KG1 (cell line): ENCODE data around the gene CNOT6.
"Not testable (repeated sequence)": the region's sequence is repeated elsewhere in the genome, so short reads cannot be mapped to it uniquely, and the experiment has no call there.

Experiments used
- DNase-seq: peaks from one replicate; lab custom pipeline; 2025; lab: John Stamatoyannopoulos, UW

CNOT6 gene

DNA sequence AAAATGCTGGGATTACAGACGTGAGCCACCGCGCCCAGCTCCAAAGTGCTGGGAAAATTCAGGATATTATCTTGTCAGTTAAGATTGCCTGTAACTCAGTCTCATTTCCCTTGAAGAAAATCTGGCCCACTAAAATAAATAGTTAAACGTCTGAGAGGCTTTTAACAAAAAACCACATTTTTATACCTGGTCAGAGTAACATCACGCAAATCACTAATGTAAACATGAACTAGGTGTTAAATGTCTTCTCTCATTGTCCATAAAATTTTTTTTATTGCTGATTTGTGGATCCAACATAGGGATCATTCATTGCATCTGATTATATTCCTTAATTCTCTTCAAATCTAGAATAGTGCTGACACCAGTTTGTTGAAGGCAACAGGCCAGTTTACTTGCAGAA lies 22.3 kb downstream of the CNOT6 start:
- DNase-seq = no peak

DNA sequence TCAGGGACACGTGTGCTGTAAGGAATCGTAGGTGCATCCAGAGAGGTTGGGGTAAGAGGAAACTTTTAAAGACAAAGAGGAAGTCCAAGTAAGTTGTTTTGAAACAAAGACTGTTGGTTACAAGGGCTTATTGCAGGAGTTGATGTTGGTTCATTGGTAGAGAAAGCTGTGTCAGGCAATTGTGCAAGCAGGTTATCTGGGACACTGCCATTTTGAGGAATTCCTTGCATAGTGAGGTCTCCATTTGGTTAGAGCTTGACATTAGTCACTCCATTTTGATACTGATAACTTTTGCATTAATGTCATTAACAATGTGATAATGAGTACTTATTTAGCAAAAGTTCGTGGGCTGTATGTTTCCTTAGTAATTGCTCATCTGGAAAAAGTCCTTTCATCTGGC lies 24.9 kb downstream of the CNOT6 start:
- no peak for DNase-seq

DNA sequence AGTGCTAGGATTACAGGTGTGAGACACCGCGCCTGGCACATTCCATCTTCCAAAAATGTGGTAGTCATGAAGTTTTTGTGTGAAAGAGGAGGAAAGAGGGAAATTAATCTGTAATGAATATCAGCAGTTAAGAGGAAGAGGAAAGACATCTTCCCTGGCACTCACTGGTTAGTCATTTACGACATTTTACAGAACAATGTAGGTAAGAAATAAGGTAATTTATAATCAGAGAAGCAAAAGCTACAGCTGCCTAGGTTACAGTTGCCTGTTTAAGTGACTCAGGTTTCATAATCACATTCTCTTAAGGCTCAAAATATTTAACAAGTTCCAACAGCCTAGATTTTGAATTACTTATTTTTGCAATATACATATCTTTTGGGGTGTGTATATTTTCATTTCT lies 26.9 kb downstream of the CNOT6 start:
- no peak for DNase-seq

DNA sequence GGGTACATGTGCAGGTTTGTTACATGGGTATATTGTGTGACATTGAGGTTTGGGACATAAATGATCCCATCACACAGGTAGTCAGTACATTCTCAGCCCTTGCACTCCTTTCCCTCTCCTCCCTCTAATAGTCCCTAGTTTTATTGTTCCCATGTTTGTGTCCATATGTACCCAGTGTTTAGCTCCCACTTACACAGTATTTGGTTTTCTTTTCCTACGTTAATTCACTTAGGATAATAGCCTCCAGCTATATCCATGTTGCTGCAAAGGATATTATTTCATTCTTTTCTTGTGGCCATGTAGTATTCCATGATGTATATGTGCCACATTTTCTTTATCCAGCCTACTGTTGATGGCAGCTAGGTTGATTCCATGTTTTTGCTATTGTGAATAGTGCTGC lies 27.4 kb downstream of the CNOT6 start:
- no peak for DNase-seq

DNA sequence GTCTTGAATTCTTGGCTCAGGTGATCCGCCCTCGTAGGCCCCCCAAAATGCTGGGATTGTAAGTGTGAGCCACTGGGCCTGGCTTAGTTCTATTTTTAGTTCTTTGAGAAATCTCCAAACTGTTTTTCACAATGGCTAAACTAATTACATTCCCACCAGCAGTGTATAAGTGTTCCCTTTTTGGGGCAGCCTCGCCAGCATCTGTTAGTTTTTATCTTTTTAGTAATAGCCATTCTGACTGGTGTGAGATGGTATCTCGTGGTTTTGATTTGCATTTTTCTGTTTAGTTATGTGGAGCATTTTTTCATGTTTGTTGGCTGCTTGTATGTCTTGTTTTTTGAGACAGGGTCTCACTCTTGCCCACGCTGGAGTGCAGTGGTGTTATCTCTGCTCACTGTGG lies 28.2 kb downstream of the CNOT6 start:
- no peak for DNase-seq

DNA sequence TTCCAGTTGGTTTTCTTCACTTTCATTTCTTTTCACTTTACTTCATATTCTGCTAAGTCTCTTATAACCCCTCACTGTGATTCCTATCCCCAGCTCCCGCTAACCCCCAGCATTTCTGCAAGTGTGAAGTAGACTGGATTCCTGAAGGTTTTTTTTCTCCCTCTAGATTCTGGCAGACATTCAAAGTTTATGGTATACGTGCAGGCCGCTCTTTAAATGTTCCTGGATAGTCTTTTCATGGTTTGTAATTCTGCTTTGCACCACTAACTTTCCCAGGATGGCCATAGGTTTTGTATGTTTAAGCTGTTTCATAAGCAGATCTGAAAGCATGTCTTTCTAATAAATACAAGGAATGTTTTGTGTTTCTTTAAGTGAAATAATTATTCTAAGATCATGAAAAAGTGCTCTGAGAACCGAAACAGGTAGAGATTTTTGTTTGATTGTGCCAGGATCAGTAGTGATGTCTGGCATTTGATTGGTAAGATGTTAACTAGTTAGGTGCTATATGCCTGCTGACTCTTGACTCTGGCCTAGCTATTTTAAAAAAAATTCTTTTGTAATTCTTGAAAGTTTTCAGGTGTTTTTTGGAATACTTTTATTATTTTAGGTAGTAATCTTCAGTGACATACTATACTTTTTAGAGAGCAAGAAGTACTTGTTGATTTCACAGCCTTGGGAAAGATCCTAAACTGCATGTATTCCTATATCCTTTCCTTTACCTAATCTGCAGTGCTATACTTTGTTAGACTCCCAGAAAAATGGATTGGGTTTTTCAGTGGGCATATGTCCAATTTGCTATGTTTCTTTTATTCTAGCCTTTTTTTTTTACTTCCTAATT lies 29.7 kb downstream of the CNOT6 start:
- DNase-seq = no peak

DNA sequence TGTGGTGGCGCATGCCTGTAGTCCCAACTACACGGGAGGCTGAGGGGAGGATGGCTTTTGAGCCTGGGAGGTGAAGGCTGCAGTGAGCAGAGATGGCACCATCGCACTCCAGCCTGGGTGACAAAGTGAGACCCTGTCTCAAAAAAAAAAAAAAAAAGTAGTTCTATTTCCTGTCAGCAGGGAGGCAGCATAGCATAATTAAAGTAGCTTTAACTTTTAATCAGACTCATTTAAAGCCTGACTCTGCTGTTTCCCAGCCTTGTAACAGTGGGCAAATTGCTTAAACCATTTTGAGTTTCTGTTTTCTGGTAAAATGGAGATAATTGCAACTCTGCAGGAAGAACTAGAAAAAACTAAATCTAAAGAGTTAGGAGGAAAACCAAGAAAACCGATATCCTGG lies 31.2 kb downstream of the CNOT6 start:
- DNase-seq = no peak

DNA sequence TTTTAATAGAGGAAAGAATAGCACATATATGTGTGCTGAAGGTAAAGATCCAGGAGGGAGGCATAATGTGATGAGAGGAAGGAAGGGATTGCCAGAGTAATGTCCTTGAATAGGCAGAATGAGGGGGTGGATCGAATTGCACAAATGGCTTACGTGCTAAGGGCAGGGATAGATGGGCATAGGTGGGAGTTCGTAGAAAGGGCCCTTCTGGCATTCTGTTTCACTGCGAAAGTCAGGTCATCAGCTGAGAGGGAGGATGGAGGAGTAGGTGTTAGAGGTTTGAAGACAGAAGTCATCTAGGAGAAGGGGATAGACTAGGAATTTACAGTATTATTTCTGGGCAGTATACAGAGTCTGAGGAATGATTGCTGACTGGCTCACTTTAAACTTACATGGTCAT lies 32.1 kb downstream of the CNOT6 start:
- no peak for DNase-seq

DNA sequence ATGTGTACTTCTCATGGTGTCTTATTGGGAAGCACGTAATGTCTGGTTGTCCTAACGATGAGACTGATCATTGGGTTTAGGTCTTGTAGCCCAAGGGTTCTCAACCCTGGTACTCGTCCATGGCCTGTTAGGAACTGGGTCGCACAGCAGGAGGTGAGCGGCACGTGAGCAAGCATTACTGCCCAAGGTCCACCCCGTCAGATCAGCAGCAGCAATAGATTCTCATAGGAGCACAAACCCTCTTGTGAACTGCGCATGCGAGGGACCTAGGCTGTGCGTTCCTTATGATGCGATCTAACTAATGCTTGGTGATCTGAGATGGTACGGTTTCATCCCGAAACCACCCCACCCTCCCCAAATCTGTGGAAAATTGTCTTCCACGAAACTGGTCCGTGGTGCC lies 33.5 kb downstream of the CNOT6 start:
- no peak for DNase-seq

DNA sequence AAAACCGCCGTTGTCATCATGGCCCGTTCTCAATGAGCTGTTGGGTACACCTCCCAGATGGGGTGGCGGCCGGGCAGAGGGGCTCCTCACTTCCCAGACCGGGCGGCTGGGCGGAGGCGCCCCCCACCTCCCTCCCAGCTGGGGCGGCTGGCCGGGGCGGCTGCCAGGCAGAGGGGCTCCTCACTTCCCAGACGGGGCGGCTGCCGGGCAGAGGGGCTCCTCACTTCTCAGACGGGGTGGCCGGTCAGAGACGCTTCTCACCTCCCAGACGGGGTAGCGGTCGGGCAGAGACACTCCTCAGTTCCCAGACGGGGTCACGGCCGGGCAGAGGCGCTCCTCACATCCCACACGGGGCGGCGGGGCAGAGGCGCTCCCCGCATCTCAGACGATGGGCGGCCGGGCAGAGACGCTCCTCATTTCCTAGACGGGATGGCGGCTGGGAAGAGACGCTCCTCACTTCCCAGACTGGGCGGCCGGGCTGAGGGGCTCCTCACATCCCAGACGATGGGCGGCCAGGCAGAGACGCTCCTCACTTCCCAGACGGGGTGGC lies 36.9 kb downstream of the CNOT6 start:
- DNase-seq = not testable (repeated sequence)

DNA sequence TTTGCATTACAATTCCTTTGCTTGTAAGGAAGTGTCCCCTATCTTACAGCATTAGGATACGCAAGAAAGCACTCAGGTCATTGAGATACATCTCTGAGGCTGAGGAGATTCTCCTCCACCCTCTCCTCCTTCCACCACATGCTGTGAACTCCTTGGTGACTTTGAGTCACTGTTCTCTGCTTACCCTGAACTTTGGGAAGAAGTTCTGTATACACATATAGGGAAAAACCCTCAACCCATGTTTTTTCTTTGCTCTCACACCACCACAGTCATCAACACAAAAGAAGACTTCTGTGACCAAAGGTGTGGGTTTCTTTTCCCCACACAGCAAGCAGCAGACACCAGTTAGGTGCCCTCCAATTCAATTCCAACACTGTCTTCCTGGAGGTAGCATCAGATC lies 38.1 kb downstream of the CNOT6 start:
- no peak for DNase-seq

DNA sequence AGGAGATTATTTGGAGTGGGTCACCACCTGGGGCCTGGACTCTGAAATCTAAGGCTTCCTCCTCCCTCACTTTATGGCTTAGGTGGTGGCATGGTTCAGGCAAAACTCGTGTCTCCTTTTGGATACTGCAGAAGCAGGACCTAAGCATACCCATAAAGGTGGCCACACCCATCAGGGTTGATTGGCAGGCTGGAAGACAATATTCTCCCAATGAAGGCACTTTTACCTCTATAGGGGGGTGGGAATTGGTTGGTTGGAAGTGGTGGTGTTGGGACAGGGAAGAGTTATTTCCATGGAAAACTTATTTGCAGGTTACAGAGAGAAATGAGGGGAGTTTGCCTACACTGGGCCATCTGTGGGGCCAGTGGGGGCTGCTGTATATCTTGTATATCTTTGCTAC lies 39.7 kb downstream of the CNOT6 start:
- DNase-seq = no peak

DNA sequence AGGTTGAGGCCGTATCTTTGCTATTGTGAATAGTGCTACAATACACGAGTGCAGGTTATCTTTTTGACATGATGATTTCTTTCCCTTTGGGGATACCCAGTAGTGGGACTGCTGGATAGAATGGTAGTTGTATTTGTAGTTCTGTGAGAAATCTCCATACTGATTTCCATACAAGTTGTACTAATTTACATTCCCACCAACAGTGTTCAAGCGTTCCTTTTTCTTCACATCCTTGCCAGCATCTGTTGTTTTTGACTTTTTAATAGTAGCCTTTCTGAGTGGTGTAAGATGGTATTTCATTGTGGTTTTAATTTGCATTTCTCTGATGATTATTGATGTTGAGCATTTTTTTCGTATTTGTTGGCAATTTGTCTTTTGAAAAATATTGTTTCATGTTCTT lies 41.4 kb downstream of the CNOT6 start:
- no peak for DNase-seq

DNA sequence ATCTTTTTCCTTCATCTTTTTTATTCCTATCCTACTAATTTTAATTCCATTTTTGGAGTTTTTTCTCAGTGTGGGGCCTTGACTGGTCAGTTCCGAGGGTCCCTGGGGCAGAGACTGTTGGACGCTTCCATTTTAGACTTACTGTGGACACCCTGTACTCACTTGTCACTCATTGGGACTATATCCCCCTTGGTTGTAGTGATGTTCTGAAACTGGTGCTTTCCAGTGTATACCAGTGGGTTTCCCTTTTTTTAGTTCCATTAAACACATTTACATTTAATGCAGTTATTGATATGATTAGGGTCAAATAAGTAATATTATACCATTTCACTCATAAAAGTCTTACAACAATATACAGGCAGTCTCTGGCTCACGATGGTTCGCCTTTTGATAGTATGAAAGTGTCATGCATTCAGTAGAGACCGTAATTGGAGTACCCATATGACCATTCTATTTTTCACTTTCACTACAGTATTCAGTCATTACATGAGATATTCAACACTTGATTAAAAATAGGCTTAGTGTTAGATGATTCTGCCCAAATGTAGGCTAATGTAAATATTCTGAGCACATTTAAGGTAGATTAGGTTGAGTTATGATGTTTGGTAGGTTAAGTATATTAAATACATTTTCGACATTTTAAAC lies 46.0 kb downstream of the CNOT6 start:
- DNase-seq = no peak

DNA sequence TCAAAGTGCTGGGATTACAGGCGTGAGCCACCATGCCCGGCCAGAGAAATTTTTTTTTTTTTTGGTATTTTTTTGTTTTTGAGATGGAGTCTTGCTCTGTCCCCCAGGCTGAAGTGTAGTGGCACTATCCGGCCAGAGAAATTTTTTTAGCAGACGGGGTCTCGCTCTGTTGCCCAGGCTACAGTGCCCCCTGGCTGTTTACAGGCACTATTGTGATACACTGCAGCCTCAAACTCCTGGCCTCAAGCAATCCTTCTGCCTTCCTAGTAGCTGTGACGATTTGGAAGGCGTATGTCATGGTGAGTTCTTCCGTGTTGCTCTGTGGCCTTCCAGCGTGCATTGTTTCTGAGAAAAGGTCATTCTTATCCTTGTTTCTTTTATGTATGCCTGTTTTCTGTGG lies 47.5 kb downstream of the CNOT6 start:
- DNase-seq = no peak

DNA sequence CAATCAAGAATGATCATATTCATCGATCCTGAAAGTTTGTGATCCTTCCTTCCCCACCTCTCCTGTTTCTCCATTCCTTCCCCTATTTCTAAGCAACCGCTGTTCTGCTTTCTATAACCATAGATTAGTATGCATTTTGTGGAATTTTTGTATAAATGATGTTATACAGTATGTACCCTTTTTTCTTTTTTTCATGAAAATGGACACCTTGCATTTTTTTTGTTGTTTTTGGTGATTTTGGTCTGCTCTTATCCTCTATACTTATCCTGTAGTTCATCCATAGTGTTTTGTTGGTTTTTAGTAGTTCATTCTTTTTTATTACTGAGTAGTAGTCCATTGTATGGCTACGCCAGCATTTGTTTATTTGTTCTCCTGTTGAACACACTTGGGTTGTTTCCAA lies 51.1 kb downstream of the CNOT6 start:
- DNase-seq = no peak

DNA sequence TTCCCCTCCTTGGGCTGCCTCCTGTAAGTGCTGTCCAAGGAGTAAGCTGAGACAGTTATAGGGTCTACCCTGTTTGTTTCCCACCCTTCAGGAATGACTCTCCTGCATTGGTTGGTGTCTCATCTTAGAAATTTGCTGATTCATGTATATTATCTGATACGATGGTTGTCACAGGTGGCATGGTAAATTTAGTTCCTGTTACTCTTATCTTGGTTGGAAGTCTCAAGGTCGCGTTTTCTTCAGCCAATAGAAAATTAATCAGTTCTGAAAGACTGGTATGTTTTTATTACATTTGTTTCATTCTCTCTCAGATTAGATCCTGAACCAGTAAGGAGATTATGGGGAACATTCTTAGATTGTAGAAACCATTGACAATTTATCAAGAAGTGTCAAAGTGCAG lies 54.4 kb downstream of the CNOT6 start:
- no peak for DNase-seq

DNA sequence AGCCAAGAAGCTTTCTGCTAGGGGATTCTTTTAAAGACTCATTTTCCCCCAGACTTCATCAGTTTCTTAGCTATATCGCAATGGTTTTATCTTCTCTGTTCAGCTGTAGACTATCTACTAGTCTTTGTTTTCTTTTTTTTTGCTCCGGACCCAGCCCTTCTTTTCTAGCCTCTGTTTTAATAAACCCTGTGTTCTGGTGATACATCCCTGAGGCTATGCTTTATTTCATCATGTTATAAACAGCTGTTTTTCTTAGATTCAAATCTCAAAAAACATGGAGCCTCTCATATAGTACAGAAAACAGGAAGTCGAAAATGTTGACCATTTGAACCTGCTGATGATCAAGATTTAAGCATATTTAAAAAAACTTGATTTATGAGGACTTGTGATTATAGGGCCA lies 59.4 kb downstream of the CNOT6 start:
- no peak for DNase-seq

DNA sequence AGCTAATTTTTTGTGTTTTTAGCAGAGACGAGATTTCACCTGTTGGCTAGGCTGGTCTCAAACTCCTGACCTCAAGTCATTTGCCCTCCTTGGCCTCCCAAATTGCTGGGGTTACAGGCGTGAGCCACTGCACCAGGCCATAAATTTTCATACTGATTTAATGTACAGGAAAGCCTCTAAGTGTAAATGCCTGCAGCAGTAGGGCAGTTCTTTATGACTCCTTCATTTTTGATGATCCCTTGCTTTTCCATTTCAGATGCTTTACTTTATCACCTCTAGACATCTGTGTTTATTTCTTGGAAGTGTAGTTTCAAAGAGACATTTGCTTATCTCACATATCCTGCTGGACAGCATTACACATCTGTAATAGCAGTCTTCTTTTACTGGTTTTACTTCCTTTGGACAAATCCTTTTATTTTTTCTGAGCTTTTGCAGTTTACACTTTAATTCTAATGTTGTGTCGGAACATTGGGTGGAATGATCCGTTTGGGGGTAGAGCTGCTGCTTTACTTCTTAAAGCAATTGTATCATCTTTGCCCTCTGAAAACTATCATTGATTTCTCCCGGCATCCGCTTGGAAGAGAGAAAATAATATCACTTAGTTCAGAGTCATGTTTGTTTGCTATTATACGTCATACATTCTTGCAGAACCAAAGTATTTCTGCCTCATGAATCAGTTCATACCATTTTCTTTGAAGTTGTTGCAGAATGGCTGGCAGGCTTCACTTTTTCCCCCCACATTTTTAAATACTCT lies 61.2 kb downstream of the CNOT6 start:
- no peak for DNase-seq

DNA sequence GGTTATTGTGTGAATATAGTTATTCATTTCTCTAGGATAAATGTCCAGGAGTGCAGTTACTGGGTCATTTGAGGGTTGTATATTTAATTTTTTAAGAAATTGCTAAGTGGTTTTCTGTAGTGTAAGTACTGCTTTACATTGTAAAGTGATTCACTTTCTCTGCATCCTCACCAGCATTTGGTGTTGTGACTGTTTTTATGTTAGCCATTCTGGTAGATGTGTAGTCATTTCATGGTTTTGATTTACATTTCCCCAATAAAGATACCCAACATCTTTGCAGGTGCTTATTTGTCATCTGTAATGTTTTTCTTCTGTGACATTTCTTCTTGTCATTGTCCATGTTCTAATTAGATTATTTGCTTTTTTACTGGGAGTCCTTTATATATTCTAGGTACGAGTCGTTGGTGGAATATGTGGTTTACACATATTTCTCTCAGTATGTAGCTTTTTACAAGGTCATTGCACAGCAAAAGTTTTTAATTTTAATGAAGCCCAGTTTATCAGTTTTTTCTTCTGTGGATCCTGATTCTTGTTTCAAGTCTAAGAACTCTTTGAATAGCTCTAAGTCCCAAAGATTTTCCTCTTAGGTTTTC lies 63.1 kb downstream of the CNOT6 start:
- DNase-seq = no peak

DNA sequence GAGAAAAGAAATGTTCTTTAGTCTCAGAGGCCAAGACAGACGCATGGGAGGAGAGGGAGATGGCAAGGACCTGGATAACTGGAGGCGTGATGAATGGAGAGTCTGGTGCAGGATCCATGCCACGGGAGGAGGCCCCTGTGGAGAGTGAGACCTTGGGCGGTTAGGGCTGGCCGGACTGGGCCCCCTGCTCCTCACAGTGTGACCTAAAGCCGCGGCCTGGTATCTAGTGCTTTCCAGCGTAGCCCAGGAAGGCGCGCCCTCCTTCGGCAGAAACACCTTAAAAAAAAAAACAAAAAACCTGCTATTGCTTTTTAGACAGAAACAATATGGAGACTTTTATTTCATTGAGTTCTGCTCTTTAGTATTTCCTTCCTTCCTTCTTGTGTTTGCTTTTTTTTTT lies 64.1 kb downstream of the CNOT6 start:
- DNase-seq = no peak

DNA sequence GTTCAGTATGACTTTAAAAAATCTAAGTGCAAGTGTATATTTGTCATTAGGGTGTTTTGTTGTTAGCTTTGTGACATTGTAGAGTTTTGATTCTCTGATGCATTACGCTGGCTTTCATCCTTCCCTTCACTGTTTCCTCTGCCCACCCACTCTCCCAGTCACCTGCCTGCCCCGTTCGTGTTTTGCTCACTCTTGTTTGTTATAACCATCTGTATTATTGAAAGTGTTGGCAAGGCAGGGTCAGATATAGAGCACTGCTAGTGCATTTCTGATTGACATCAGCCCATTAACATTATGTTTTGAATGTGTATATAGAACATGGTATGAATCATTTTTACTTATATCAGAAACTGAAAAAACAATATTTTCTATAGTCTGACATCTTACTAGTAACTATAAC lies 69.8 kb downstream of the CNOT6 start:
- no peak for DNase-seq

DNA sequence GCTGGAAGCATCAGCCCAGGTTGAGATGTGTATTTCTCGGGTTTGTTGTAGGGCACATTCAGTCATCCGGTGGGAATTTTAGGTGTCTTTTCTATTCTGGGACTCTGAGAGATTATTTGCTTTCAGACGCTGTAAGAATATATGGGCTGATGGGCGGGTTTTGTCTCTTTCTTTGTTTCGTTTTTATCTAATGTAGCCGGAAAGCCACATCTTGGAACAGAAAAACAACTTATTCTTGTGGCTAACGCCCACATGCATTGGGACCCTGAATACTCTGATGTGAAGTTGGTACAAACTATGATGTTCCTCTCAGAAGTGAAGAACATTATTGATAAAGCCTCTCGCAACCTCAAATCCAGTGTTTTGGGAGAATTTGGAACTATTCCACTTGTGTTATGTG lies 74.7 kb downstream of the CNOT6 start:
- DNase-seq = no peak
